Keratinocyte (primary cell): ENCODE results near the gene SPA17. TPM values are rescaled to one million over a fixed set of nuclear protein-coding genes. Genes with fewer than 3 reads are reported as not detected.

ENCODE experiments used
- DNase-seq: peaks from one replicate; pipeline ENCODE4 v3.0.0-alpha.2; 2011; ENCODE audit warnings: low read depth, missing footprints, low spot score
- FAIRE-seq: peaks from 2 replicates; lab custom pipeline; 2011; peaks lifted over from hg19 to GRCh38; lab: Jason Lieb, UNC
- H2AFZ ChIP-seq: 2 replicates; pipeline ENCODE4 v1.6.0; 2012; ENCODE audit warnings: low read length, control low read depth, inconsistent platforms; ENCODE audit not compliant: control insufficient read depth
- H3K27ac ChIP-seq: 2 replicates; pipeline ENCODE4 v1.5.1; 2011; ENCODE audit warnings: low read length; ENCODE audit not compliant: control insufficient read depth, insufficient read depth
- H3K27me3 ChIP-seq: 3 replicates; pipeline ENCODE4 v1.6.0; 2011; ENCODE audit warnings: low read length; ENCODE audit not compliant: control insufficient read depth, insufficient read depth; ENCODE audit errors: extremely low read depth
- H3K36me3 ChIP-seq, 2 experiments: 2 replicates in 1 of 2; 3 replicates in 1 of 2; pipeline ENCODE4 v1.5.1; 2011; ENCODE audit warnings: low read length in 2 of 2, mild to moderate bottlenecking in 1 of 2; ENCODE audit not compliant: control insufficient read depth in 2 of 2, insufficient read depth in 2 of 2; ENCODE audit errors: extremely low read depth in 1 of 2
- H3K4me1 ChIP-seq: 3 replicates; pipeline ENCODE4 v1.5.1; 2011; ENCODE audit warnings: low read length; ENCODE audit not compliant: control insufficient read depth, insufficient read depth; ENCODE audit errors: extremely low read depth
- H3K4me2 ChIP-seq: 3 replicates; pipeline ENCODE4 v1.6.0; 2011; ENCODE audit warnings: low read depth, low read length; ENCODE audit not compliant: control insufficient read depth, insufficient read depth; ENCODE audit errors: extremely low read depth
- H3K4me3 ChIP-seq, 3 experiments: fragments of 200-600 bp in 1 of 3; sonication (generic) in 1 of 3; 2 replicates in 2 of 3; 3 replicates in 1 of 3; pipeline ENCODE4 v1.5.1; 2011 to 2016; ENCODE audit warnings: low read length in 3 of 3, mild to moderate bottlenecking in 3 of 3, control low read depth in 2 of 3, inconsistent platforms in 1 of 3, low read depth in 1 of 3, mixed read lengths in 1 of 3, mixed run types in 1 of 3, moderate library complexity in 1 of 3; ENCODE audit not compliant: control insufficient read depth in 2 of 3, insufficient read depth in 2 of 3; ENCODE audit errors: extremely low read depth in 1 of 3
- H3K79me2 ChIP-seq: 2 replicates; pipeline ENCODE4 v1.6.0; 2012; ENCODE audit warnings: low read length; ENCODE audit not compliant: control insufficient read depth, insufficient read depth
- H3K9ac ChIP-seq: 3 replicates; pipeline ENCODE4 v1.6.0; 2011; ENCODE audit warnings: low read length; ENCODE audit not compliant: control insufficient read depth, insufficient read depth; ENCODE audit errors: extremely low read depth
- H3K9me1 ChIP-seq: 3 replicates; pipeline ENCODE4 v1.6.0; 2011; ENCODE audit warnings: low read length; ENCODE audit not compliant: control insufficient read depth, insufficient read depth; ENCODE audit errors: extremely low read depth
- H3K9me3 ChIP-seq: 2 replicates; pipeline ENCODE4 v1.5.1; 2012; ENCODE audit warnings: low read depth, low read length; ENCODE audit not compliant: control insufficient read depth
- H4K20me1 ChIP-seq: 3 replicates; pipeline ENCODE4 v1.6.0; 2011; ENCODE audit warnings: low read length; ENCODE audit not compliant: control insufficient read depth, insufficient read depth; ENCODE audit errors: extremely low read depth
- EZH2 ChIP-seq: IDR thresholded peaks from one replicate; pipeline ENCODE4 v1.6.1; 2012; ENCODE audit warnings: inconsistent platforms, mild to moderate bottlenecking, low read length, moderate library complexity
- dilution Hi-C: fragments of 300-500 bp; cut with MboI; formaldehyde crosslinking; loops from one replicate; pipeline ENCODE4 v1.7.0; 2020; ENCODE audit warnings: low sequenced_read_pairs; ENCODE audit not compliant: extremely low pct_ligation_motif_present
- polyA plus RNA-seq, 5 experiments: library from polyadenylated mRNA; depleted of rRNA in 3 of 5; stranded (reverse) in 3 of 5; stranded (forward) in 1 of 5; unstranded in 1 of 5; fragments of >200 nt; gene quantifications; 1 replicate in 1 of 5; 2 replicates in 3 of 5; 3 replicates in 1 of 5; pipeline versions ENCODE4 v1.2.1 to v1.2.3, GENCODE V29; 2011 to 2012; ENCODE audit warnings: missing spikeins in 2 of 5, low read depth in 1 of 5, low replicate concordance in 1 of 5
- TF ChIP-seq, protein P1 (sequence below), 3 experiments: IDR thresholded peaks in 1 of 3; conservative IDR thresholded peaks in 1 of 3; optimal IDR thresholded peaks in 1 of 3; 2 replicates in 2 of 3; 3 replicates in 1 of 3; pipeline versions ENCODE3 to v1.5.1; 2011; ENCODE audit warnings: low read length in 3 of 3, mild to moderate bottlenecking in 3 of 3, moderate library complexity in 2 of 3, control low read depth in 1 of 3, inconsistent platforms in 1 of 3; ENCODE audit not compliant: insufficient read depth in 2 of 3; ENCODE audit errors: extremely low read depth in 1 of 3

Gene SPA17
- polyA plus RNA-seq, 1 donor (not counting 4 experiments of a cell fraction or from before 2014, with no cell fraction given): 19.5 TPM

DNA sequence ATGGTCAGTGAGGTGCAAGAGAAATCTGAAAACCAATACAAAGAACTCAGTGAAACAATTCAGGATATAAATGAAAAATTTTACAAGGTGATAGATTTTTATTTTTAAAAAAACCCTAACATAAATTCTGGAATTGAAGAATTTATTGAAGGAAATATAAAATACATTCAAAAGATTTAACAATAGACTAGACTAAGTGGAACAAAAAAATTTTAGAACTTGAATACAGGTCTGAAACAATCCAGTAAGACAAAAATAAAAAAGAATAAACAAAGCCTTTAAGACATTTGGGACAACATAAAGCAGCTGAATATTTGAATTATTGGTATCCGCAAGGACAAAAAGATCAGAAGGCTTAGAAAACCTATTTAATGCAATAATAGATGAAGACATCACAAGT is 8.7 kb downstream of the SPA17 start:
- H3K79me2 ChIP-seq: no peaks in the 10 kb centered on the region
- H3K9me3 ChIP-seq: no peaks in the 10 kb centered on the region
- H3K4me3 ChIP-seq: no peak overlapping the region
- H3K27ac ChIP-seq: no peak overlapping the region
- H3K9ac ChIP-seq: no peak overlapping the region
- H3K9me1 ChIP-seq: no peaks in the 10 kb centered on the region
- no peaks in the 10 kb centered on the region for H3K36me3 ChIP-seq
- H3K4me1 ChIP-seq: no peaks in the 10 kb centered on the region
- no peak for FAIRE-seq
- dilution Hi-C loops: no loop called here
- no peak overlapping the region for H2AFZ ChIP-seq
- H3K27me3 ChIP-seq: no peaks in the 10 kb centered on the region
- H3K4me2 ChIP-seq: no peak overlapping the region
- H4K20me1 ChIP-seq: no peaks in the 10 kb centered on the region
- TF ChIP-seq, protein P1, sequence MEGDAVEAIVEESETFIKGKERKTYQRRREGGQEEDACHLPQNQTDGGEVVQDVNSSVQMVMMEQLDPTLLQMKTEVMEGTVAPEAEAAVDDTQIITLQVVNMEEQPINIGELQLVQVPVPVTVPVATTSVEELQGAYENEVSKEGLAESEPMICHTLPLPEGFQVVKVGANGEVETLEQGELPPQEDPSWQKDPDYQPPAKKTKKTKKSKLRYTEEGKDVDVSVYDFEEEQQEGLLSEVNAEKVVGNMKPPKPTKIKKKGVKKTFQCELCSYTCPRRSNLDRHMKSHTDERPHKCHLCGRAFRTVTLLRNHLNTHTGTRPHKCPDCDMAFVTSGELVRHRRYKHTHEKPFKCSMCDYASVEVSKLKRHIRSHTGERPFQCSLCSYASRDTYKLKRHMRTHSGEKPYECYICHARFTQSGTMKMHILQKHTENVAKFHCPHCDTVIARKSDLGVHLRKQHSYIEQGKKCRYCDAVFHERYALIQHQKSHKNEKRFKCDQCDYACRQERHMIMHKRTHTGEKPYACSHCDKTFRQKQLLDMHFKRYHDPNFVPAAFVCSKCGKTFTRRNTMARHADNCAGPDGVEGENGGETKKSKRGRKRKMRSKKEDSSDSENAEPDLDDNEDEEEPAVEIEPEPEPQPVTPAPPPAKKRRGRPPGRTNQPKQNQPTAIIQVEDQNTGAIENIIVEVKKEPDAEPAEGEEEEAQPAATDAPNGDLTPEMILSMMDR (optimal IDR thresholded peaks at IDR 0.05 in 1 of 3, IDR thresholded peaks at IDR 0.05 in 1 of 3, conservative IDR thresholded peaks at IDR 0.05 in 1 of 3; ENCODE audit: extremely low read depth in 1 of 3, insufficient read depth in 2 of 3, low read length in 3 of 3): no peak
- TF ChIP-seq EZH2: no peak
- DNase-seq: no peak

DNA sequence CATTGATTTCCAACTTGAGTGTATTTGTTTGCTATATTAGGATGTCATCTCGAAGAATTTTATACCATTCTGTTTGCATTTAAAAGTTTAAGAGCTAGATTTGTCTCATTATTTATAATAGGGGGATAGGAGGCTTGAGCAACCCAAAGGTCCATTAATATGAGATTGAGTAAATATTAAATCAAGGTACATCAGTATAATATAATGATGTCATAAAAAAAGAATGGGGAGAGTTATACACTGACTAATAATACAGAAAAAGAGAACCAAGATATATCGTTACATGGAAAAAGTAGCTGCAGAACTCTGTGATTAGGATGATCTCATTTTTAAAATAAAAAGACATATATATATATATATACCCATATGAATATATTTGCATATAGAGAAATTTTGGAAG is 19.4 kb downstream of the SPA17 start:
- H3K27me3 ChIP-seq: no peaks in the 10 kb centered on the region
- TF ChIP-seq EZH2: no peak
- DNase-seq (no peak), FAIRE-seq (no peak)
- no peak overlapping the region for H3K4me3 ChIP-seq
- no peak overlapping the region for H3K27ac ChIP-seq
- no peaks in the 10 kb centered on the region for H3K36me3 ChIP-seq
- no peak overlapping the region for H3K9ac ChIP-seq
- no peaks in the 10 kb centered on the region for H3K9me1 ChIP-seq
- no peak overlapping the region for H3K4me2 ChIP-seq
- H3K9me3 ChIP-seq: no peaks in the 10 kb centered on the region
- dilution Hi-C loops: no loop called here
- H3K79me2 ChIP-seq: no peaks in the 10 kb centered on the region
- H4K20me1 ChIP-seq: no peaks in the 10 kb centered on the region
- no peak overlapping the region for H2AFZ ChIP-seq
- H3K4me1 ChIP-seq: no peaks in the 10 kb centered on the region

DNA sequence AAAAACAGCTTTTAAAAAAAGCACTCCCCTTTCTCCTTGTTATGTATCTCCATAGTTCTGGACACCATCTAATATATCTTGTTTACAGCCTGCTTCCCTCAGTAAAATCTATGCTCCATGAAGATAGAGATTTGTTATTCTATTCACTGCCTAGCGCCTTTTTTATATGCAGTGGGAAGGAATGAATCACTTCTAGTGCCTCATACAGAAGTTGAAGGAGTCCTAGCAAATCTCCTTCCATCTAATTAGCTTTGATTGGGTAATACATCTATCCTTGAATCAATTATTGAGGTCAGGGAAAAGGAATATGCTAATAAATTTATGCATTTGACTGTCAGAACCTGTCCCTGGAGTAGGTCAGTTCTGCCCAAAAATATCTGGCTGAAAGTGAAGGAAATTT is 25.8 kb downstream of the SPA17 start:
- dilution Hi-C loops: no loop called here
- Histone ChIP-seq H3K9me1 (no peaks in the 10 kb centered on the region), H3K79me2 (no peaks in the 10 kb centered on the region), H3K36me3 (no peaks in the 10 kb centered on the region), H3K4me2 (no peak overlapping the region), H3K4me1 (no peaks in the 10 kb centered on the region), H3K9ac (no peak overlapping the region), H4K20me1 (no peaks in the 10 kb centered on the region), H2AFZ (no peak overlapping the region), H3K27ac (no peak overlapping the region), H3K27me3 (no peaks in the 10 kb centered on the region), H3K9me3 (no peaks in the 10 kb centered on the region), H3K4me3 (no peak overlapping the region)
- no peak for TF ChIP-seq EZH2
- TF ChIP-seq, protein P1 (optimal IDR thresholded peaks at IDR 0.05 in 1 of 3, IDR thresholded peaks at IDR 0.05 in 1 of 3, conservative IDR thresholded peaks at IDR 0.05 in 1 of 3; ENCODE audit: extremely low read depth in 1 of 3, insufficient read depth in 2 of 3, low read length in 3 of 3): no peak
- FAIRE-seq: no peak
- no peak for DNase-seq
